RWPE2 (cell line): ENCODE data around the gene ACOX2.

Experiments
- ATAC-seq: fragments of 200-7000 bp; cut with Tn5 transposase; 3 replicates; pipeline ENCODE4 v1.9.1; 2021; ENCODE audit warnings: low read depth
- DNase-seq: peaks from one replicate; pipeline ENCODE4 v3.0.0-alpha.2; 2020; ENCODE audit warnings: low spot score
- H3K27ac ChIP-seq: fragments of 450-650 bp; 2 replicates; pipeline ENCODE4 v1.5.1; 2017; ENCODE audit warnings: mild to moderate bottlenecking; ENCODE audit not compliant: poor library complexity, severe bottlenecking
- H3K27me3 ChIP-seq: fragments of 250-450 bp; sonication (Bioruptor Pico); 2 replicates; pipeline ENCODE4 v1.5.1; 2021; ENCODE audit warnings: mild to moderate bottlenecking, moderate library complexity; ENCODE audit not compliant: insufficient read depth, poor library complexity, severe bottlenecking
- H3K36me3 ChIP-seq: fragments of 250-450 bp; sonication (Bioruptor Pico); 2 replicates; pipeline ENCODE4 v1.5.1; 2020; ENCODE audit warnings: low read depth, mild to moderate bottlenecking, moderate library complexity
- H3K4me1 ChIP-seq: fragments of 250-450 bp; sonication (Bioruptor Pico); 2 replicates; pipeline ENCODE4 v1.5.1; 2021; ENCODE audit warnings: mild to moderate bottlenecking, moderate library complexity; ENCODE audit not compliant: insufficient read depth, poor library complexity, severe bottlenecking
- H3K4me3 ChIP-seq: fragments of 250-450 bp; sonication (Bioruptor Pico); 2 replicates; pipeline ENCODE4 v1.5.1; 2021; ENCODE audit warnings: mild to moderate bottlenecking, moderate library complexity; ENCODE audit not compliant: severe bottlenecking
- H3K9me3 ChIP-seq: fragments of 250-450 bp; sonication (Bioruptor Pico); 2 replicates; pipeline ENCODE4 v1.5.1; 2021; ENCODE audit warnings: mild to moderate bottlenecking, moderate library complexity; ENCODE audit not compliant: severe bottlenecking
- TF ChIP-seq, protein P1 (sequence below): fragments of 450-650 bp; IDR thresholded peaks from one replicate; pipeline ENCODE4 v1.5.1; 2017; ENCODE audit warnings: mild to moderate bottlenecking, moderate library complexity; ENCODE audit not compliant: poor library complexity, severe bottlenecking

The ACOX2 gene

DNA sequence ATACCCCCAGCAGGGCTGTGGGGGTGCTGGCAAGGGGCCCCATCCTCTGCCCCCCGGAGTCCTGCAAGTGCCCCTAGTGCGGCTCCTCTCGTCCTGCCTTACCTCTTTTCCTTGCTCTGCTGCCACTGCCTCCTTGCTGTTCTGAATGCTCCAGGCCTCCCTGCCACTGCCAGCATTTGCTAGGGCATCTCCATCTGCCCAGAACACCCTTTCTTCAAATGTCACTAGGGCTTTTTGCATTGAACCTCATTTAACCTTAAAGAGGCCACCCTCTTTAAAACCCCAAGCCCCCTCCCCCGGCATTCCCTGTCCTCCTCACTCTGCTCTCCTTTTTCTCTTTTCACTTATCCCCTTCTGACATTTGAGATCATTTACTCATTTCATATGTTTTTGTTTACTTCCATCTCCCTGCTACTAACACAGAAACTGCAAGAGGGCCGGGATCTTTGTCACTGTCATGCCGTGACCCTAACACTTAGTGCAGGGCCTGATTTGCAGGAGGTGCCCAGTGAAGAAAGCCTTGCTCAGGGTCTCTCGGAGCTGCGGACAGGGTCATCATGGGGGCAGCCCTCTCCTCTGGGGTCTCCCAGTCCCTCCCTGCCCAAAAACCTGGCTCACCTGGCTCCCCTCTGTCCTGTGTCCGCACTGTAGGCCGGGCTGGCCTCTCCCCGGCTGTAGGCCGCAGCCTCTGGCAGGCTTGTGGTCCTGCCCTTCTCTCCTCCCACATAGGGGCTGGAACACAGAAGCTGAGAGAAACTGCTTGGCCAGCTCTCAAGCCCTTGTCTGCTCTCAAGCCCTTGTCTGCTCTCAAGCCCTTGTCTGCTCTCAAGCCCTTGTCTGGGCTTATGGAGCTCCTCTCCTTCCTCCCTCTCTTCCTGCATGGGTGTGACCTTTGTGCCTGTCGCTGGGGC is at the start of gene ACOX2:
ACOX2 (minus strand) TSS at position 690 of the 911 bp plus-strand sequence. CDS start 2,084 bp downstream, outside the sequence.
- ATAC-seq (no peak), DNase-seq (no peak)
- no peaks in the 10 kb centered on the region for H3K36me3 ChIP-seq
- H3K4me3 ChIP-seq = no peak within 1 kb of the TSS
- H3K9me3 ChIP-seq = no peaks in the 10 kb centered on the region
- no peaks in the 10 kb centered on the region for H3K4me1 ChIP-seq
- no peaks in the 10 kb centered on the region for H3K27me3 ChIP-seq
- TF ChIP-seq, protein P1, sequence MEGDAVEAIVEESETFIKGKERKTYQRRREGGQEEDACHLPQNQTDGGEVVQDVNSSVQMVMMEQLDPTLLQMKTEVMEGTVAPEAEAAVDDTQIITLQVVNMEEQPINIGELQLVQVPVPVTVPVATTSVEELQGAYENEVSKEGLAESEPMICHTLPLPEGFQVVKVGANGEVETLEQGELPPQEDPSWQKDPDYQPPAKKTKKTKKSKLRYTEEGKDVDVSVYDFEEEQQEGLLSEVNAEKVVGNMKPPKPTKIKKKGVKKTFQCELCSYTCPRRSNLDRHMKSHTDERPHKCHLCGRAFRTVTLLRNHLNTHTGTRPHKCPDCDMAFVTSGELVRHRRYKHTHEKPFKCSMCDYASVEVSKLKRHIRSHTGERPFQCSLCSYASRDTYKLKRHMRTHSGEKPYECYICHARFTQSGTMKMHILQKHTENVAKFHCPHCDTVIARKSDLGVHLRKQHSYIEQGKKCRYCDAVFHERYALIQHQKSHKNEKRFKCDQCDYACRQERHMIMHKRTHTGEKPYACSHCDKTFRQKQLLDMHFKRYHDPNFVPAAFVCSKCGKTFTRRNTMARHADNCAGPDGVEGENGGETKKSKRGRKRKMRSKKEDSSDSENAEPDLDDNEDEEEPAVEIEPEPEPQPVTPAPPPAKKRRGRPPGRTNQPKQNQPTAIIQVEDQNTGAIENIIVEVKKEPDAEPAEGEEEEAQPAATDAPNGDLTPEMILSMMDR = no peak
- no peak within 1 kb of the TSS for H3K27ac ChIP-seq

DNA sequence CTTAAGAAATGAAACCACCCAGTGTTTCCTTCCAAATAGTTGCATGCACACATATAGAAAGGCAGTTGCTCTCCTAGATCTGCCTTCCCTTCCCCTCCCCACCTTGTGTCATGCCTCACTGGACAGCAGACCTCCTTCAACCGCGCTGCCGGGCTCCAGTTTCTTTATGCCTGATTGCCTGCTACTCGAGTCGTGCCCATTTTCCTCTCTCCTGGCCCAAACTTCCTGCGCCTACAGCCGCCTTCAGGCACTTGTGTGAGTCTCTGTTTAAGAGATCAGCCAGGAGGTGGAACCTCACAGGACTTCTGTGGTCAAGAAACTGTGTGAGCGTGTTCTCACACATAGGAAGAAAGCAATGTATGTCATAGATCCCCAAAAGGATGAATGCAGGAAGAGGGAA is 49.0 kb upstream of the ACOX2 start:
- Histone ChIP-seq H3K27ac (no peak overlapping the region), H3K4me3 (no peak overlapping the region), H3K36me3 (no peaks in the 10 kb centered on the region), H3K9me3 (no peaks in the 10 kb centered on the region), H3K4me1 (no peaks in the 10 kb centered on the region), H3K27me3 (peaks cover 26% of the 10 kb centered on the region)
- TF ChIP-seq, protein P1 = no peak
- no peak for ATAC-seq
- no peak for DNase-seq

DNA sequence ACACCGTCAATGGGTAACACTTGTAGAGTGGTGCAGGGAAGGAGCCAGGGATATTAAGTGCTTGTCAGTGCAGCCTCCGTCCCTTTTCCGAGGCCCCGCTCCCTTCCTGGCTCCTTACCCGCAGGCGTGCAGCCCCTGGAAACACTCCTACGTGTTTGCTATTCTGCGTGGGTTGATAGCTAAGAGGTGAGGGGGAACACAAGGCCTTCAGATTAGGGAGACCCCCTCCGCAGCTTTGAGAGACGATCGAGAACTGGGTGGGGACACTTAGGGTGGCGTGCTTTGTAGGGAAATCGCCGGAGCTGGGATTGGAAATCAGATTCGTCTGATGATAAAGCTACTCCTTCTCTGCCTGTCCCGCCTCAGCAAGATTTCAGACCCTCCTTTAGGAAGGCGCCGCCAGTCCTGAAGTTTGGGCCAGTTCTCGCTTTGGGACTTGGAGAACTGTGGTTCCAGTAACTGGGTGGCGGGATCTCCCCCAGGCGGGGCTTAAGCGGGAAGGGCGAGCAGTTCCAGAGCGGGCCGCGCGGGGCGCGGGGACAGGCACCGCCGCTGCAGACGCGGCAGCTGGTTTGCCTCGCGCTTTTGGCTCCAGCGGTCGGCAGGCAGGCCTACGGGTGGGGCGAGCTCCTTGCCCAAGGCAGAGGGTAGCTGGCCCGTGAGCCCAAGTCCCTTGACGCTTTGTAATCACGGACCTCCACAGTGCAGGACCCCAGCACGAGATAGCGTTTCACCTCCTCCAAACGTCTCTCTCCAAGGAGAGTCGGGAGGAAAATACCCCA is 48.2 kb upstream of the ACOX2 start:
- DNase-seq (no peak), ATAC-seq (peak; percentile 92)
- Histone ChIP-seq H3K27ac (no peak overlapping the region), H3K4me3 (peak overlapping the region; percentile 31), H3K27me3 (peaks cover 26% of the 10 kb centered on the region), H3K36me3 (no peaks in the 10 kb centered on the region), H3K9me3 (no peaks in the 10 kb centered on the region), H3K4me1 (no peaks in the 10 kb centered on the region)
- TF ChIP-seq, protein P1 = peak; percentile 67

DNA sequence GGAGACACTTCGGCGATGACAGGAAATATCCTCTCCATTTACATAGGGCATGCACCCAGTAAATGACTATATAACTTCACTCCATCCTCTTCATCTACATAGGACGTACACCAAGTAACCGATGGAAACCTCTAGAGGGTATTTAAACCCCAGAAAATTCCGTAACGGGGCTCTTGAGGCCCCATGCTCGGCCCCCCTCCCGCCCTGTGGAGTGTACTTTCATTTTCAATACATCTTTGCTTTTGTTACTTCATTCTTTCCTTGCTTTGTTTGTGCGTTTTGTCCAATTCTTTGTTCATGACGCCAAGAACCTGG is 47.7 kb upstream of the ACOX2 start:
- Histone ChIP-seq H3K36me3 (no peaks in the 10 kb centered on the region), H3K9me3 (no peaks in the 10 kb centered on the region), H3K27ac (no peak overlapping the region), H3K4me1 (no peaks in the 10 kb centered on the region), H3K27me3 (peaks cover 26% of the 10 kb centered on the region), H3K4me3 (peak overlapping the region; percentile 31)
- TF ChIP-seq, protein P1 = no peak
- no peak for DNase-seq
- no peak for ATAC-seq
